GM19023 (cell line): Measurements from ENCODE around the gene TMEM255A.
"Not testable (repeated sequence)": the region's sequence is repeated elsewhere in the genome, so short reads cannot be mapped to it uniquely, and the experiment has no call there.

Experiments
- ATAC-seq: cut with Tn5 transposase; IDR thresholded peaks from one replicate; pipeline ENCODE4 v1.9.1; 2021; ENCODE audit warnings: mild to moderate bottlenecking, moderate library complexity; ENCODE audit not compliant: unreplicated experiment

TMEM255A gene

GRCh38 chrX:120310861-120311726 lies at the start of gene TMEM255A:
TSS of gene TMEM255A (minus strand) at chrX:120311461. CDS start at chrX:120311309, 152 bp downstream.
- no peak for ATAC-seq

DNA sequence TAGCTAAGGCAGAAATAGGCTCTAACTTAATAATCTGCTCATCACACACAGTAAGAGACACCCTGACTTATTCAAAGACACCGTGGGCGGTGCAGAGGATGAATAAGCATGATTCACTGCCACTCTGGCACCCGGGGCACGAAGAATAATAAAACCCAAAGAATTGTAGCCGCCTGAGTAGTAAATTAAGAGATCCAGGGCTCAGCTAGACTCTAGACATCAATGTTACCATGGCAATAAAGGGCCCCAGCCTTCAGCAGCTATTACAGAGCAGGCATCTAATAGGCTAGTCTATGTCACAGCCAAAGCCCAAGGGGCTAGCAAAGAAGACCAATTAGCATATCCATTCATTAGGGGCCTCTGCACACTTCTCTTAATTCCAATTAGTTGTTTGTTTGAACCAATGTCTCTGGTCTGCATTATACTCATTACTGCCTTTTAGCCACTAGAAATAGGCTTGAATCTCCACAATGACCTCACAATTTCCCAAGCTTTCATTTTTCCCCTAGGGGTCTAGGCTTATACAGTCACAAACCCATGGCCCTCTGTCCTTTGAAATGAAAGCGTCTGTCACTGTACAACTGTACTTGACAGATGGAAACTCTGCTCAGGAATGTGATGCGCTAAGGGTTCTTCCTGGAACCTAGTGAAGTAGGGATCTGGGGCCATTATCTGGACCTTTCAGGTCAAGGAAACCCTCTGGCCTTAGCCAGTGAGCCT lies 47.6 kb upstream of the TMEM255A start:
- ATAC-seq, result no peak

DNA sequence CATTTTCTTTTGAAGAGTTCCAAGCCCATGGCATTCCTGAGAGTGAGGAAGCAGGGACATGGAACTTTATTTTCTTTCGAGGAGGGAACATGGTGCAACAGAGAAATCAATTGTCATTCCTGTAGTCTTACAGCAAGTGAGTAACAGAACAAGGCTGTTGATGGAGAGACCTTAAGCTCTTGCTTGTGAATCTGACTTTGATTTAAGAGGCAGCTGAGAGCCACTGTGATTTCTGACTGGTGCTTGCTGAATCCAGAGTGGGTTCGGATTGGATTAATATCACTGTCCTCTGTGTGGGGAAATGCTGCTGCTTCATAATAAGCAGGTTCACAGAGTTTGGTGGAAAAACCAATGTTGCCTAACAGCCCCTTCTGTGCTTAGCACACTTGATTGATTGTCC lies 45.9 kb upstream of the TMEM255A start:
- no peak for ATAC-seq

- no peak for ATAC-seq
These were observed 44.8 kb upstream of the TMEM255A start for GRCh38 chrX:120356084-120356483.

DNA sequence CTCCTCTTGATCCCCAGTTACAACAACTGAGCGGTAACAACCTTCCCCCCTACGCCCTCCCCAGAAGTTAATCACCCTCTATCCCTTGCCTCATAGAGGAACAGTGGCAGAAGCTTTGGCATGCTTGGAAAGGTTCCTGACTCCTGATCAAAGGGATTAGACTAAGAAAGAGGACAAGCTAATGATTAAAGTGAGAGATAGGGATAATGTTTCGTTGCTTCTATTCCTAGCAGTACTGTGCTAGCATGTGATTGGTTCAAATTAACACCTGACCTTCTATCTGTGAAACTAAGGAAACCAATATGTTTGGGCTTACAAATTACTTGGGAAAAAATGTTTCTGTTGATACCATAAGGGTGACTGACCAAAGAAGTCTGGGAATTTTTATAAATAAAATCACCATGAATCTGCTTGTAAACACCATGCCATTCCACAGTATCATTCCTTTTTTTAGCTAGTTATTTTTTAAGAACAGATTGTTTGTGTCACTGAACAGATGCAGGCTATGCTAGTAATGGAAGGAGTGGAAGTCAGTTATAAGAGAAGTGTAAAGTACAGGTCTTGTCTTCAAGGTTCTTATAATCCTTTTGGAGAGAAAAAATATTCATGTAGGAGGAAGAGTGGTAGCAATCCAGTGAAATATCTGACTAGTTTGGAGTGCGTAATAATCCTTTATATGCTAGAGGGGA lies 39.3 kb upstream of the TMEM255A start:
- no peak for ATAC-seq

- ATAC-seq, result not testable (repeated sequence)
These were observed 33.3 kb upstream of the TMEM255A start for GRCh38 chrX:120344566-120344965.

GRCh38 chrX:120336899-120337298 lies 25.6 kb upstream of the TMEM255A start:
- no peak for ATAC-seq

- no peak for ATAC-seq
These were observed 24.0 kb upstream of the TMEM255A start for GRCh38 chrX:120335289-120335688.

DNA sequence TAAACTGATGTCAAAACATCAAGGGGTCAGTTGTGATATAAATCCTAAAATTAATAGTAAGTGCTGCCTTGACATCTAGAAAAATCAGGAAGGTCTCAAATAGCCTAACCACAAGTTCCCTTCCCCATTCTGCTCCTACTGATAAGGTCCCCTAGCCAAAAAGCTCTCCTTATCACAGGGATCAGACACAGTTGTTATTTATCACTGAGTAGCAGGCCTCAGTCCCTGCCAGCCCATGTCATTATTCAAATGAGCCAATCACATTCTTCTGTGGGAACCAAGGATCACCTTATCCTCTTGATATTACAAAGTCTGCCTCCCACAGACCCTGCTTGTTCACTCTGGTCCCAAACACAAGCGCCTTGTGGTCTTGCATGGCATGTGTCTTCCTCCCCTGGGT lies 23.3 kb upstream of the TMEM255A start:
- ATAC-seq, result no peak

DNA sequence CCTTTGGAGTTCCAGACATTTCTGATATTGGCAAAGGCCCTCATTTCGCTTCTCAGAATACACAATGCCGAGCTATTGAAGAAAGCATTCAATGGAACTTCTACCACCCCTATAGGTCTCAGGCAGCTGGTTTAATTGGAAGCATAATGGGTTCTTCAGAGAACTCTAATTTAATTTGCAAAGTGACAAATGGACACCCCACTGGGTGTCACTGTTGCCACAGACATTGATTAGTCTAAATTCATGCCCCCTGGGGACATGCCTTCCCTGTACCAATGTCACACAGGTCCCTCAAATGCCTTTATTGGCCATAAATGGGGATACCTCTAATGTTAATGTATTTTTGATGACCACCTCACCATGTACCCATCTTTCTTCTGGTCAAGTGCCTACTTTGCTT lies 22.9 kb upstream of the TMEM255A start:
- ATAC-seq, result no peak

DNA sequence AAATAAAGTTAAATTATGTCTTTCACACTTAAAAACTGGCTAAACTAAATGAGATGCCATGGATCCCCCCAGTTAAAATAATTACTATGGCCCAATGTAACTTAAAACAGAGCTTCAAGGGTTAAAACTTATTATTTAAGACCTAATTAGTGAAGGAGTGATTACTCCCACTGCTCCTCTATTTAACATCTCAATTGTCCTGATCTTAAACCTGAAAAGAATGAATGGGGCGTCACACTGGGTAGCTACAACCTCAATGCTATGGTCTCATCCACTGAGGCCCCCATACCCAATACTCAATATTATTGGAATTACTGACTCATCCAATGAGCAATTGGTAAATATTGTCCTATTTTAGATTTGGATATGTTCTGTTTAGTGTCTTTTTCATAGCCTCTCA lies 21.1 kb upstream of the TMEM255A start:
- no peak for ATAC-seq

DNA sequence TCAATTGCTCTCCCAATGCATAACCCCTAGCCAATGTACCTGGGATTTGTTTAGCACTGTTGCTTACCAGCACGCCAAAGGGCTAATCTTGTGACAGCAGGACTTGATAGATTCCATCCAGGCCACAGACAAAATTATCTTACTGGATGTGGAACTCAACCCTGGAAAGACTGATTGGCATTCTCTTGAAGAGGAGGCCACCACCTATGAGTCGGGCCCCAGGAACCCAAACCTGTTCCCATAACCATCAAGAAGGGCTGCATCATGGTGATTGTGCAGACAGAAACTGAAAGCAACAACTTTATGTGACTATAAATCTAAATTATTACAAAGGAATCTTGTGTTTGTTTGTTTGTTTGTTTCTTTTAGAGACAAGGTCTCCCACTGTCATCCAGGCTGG lies 19.9 kb upstream of the TMEM255A start:
- ATAC-seq, result no peak

DNA sequence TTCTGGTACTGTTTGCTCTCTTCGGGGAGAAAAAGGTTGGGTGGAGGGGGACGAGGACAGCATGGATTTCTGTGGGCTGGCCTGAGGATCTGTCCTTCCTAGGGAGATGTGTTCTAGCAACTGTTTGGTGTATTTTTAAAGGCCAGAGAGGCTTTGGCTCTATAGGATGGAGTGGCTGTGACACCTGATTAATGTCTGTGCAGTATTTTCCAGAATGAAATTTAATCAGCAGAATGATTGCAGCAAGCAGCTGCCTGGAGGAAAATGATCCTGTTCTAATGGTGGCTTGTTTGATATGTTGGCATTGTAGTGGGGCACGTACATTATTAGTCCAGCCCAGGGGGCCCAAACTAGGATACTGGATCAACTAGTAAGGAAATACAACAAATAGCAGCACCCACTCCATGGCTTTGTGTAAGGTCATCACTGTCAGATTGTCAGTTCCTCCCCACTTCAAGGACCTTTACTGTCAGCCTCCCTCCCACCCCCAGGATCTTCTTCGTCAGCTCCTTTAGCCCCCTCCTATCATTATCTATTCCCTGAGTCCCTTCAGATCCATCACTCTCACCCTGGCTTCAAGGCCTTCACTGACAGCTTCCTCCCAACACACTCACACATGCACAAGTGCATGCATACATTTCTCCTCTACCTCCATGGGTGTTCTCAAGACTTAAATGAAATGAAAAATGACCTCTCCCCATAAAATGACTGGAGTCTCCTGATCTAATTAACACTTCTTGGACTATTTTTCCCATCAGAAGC lies 10.4 kb upstream of the TMEM255A start:
- ATAC-seq, result no peak

- ATAC-seq, result no peak
These were observed 7.2 kb upstream of the TMEM255A start for GRCh38 chrX:120318411-120318810.

DNA sequence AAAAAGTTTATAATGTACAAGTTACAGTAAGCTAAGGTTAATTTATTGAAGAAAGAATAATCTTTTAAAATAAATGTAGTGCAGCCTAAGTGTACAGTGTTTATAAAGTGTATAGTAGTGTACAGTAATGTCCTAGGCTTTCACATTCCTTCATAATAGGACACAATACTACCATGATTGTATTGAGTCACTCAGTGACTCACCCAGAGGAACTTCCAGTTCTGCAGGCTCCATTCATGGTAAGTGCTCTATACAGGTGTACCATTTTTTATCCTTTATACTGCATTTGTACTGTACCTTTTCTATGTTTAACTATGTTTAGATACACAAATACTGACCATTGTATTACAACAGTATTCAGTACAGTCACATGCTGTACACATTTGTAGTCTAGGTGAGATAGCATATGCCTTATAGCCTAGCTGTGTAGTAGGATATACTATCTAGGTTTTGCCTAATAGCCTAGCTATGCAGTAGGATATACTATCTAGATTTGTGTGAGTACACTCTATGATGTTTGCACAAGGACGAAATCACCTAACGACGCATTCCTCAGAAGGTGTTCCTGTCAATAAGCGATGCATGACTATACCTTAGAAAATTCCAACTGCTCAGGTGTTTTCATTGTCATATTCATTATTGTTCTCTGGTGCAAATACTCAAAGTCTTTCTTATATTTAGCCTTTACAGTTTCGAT lies 5.5 kb upstream of the TMEM255A start:
- no peak for ATAC-seq

GRCh38 chrX:120315776-120316175 lies 4.5 kb upstream of the TMEM255A start:
- no peak for ATAC-seq

GRCh38 chrX:120311727-120312063 lies 434 bp upstream of the TMEM255A start:
- no peak for ATAC-seq

DNA sequence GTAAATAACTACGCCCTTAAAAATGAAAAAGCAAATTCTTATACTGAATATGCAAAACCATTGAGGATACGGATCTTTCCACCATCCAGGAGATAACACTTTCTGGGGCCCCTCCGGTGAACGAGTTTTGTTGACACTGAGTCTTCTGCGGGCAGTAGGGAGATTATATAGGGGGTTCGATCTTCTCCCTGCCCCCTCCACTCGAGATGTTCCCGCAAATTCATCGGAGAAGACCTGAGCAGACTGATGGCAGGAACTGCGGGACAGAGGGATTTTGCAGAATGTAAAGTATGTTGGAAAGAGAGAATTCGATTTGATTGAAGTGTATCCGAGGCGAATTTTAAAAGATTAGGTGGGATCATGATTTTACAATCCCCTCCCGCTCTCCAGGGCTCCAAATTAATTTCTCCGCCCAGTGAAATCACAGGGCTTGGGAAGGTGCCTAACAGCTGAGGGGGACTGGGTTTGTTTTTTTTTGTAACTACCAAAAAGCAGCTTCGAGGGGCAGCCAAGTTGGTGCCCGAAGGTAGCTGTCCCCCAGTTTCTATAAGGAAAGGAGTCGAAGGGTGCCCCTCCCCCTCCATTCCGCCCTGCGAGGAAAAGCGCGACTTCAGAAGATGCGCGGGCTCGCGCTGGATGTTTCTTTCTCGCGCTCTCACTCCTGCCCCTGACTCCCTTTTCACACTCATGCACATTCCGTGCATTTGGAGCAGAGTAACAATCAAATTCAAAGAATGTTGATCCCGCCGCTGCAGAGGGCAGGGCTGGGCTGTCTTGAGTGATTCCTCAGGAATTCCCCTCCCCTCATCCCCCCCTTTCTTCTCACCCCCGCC lies 1.2 kb downstream of the TMEM255A start:
- no peak for ATAC-seq
